IMR-90 (cell line): Measurements from ENCODE around the gene UNC50. TPM values are rescaled to one million over a fixed set of nuclear protein-coding genes. Genes with fewer than 3 reads are reported as not detected.

Source experiments
- ATAC-seq: fragments of 200-7000 bp; cut with Tn5 transposase; 2 replicates; pipeline ENCODE4 v1.9.1; 2020; ENCODE audit warnings: low read depth, mild to moderate bottlenecking, moderate library complexity
- BruUV-seq: library from RNA; stranded (reverse); fragments of 400-500 nt; replicated peaks from 2 replicates; lab custom pipeline; 2021; lab: Mats Ljungman, UMichigan
- CTCF ChIA-PET: fragments of 300-600 bp; formaldehyde crosslinking; extraction: SDS; loops from one replicate; lab custom pipeline; 2021; ENCODE audit warnings: antibody characterized with exemption; lab: Yijun Ruan, JAX
- POLR2A ChIA-PET: fragments of 300-600 bp; sonication (Branson Sonifier 250); formaldehyde crosslinking; loops from one replicate; lab custom pipeline; 2022; ENCODE audit warnings: antibody characterized with exemption; ENCODE audit not compliant: unreplicated experiment; lab: Charles Lee
- DNase-seq: peaks from one replicate; pipeline ENCODE4 v3.0.0; 2013
- H2AFZ ChIP-seq: replicated peaks from 2 replicates; pipeline ENCODE3; 2013; ENCODE audit warnings: low read length, mild to moderate bottlenecking; ENCODE audit not compliant: poor library complexity
- H2AK5ac ChIP-seq: 2 replicates; pipeline ENCODE4 v1.6.1; 2013; ENCODE audit warnings: low read depth, low read length, inconsistent platforms
- H2AK9ac ChIP-seq: replicated peaks from 2 replicates; pipeline ENCODE3; 2013; ENCODE audit warnings: mild to moderate bottlenecking, low read depth, low read length, moderate library complexity; ENCODE audit not compliant: poor library complexity
- H2BK120ac ChIP-seq: 2 replicates; pipeline ENCODE4 v1.6.1; 2013; ENCODE audit warnings: low read depth, low read length, inconsistent platforms
- H2BK15ac ChIP-seq: 3 replicates; pipeline ENCODE4 v1.6.1; 2013; ENCODE audit warnings: low read depth, low read length, inconsistent platforms
- H2BK20ac ChIP-seq: 2 replicates; pipeline ENCODE4 v1.6.1; 2013; ENCODE audit warnings: low read depth, mild to moderate bottlenecking, inconsistent platforms, low read length, moderate library complexity
- H2BK5ac ChIP-seq: 2 replicates; pipeline ENCODE4 v1.6.1; 2013; ENCODE audit warnings: mild to moderate bottlenecking, low read depth, low read length, inconsistent platforms; ENCODE audit not compliant: poor library complexity, severe bottlenecking
- H3K14ac ChIP-seq: replicated peaks from 2 replicates; pipeline ENCODE4 v1.6.1; 2013; ENCODE audit warnings: low read depth, low read length, inconsistent platforms
- H3K18ac ChIP-seq: 2 replicates; pipeline ENCODE4 v1.6.1; 2013; ENCODE audit warnings: low read depth, low read length, control low read depth
- H3K23ac ChIP-seq: 2 replicates; pipeline ENCODE4 v1.6.1; 2013; ENCODE audit warnings: low read depth, low read length, inconsistent platforms
- H3K27ac ChIP-seq: 2 replicates; pipeline ENCODE4 v1.5.1; 2013; ENCODE audit warnings: mild to moderate bottlenecking, control low read depth, low read length; ENCODE audit not compliant: insufficient read depth
- H3K27me3 ChIP-seq: 2 replicates; pipeline ENCODE4 v1.6.1; 2013; ENCODE audit warnings: low read length; ENCODE audit not compliant: control insufficient read depth, insufficient read depth
- H3K36me3 ChIP-seq: 2 replicates; pipeline ENCODE4 v1.6.1; 2013; ENCODE audit warnings: low read length, mixed read lengths; ENCODE audit not compliant: control insufficient read depth, insufficient read depth
- H3K4ac ChIP-seq: 2 replicates; pipeline ENCODE4 v1.6.1; 2013; ENCODE audit warnings: low read depth, low read length, inconsistent platforms
- H3K4me1 ChIP-seq: 2 replicates; pipeline ENCODE4 v1.6.1; 2013; ENCODE audit warnings: low read length, mixed read lengths; ENCODE audit not compliant: control insufficient read depth, insufficient read depth
- H3K4me2 ChIP-seq: 2 replicates; pipeline ENCODE4 v1.6.1; 2013; ENCODE audit warnings: low read depth, mild to moderate bottlenecking, control low read depth, low read length, moderate library complexity
- H3K4me3 ChIP-seq: 2 replicates; pipeline ENCODE4 v1.5.1; 2013; ENCODE audit warnings: low read depth, mild to moderate bottlenecking, control low read depth, low read length, moderate library complexity; ENCODE audit not compliant: insufficient read depth
- H3K56ac ChIP-seq: 2 replicates; pipeline ENCODE4 v1.6.1; 2013; ENCODE audit warnings: low read length, inconsistent platforms; ENCODE audit not compliant: insufficient read depth; ENCODE audit errors: extremely low read depth
- H3K79me1 ChIP-seq, 2 experiments: 2 replicates each; pipeline ENCODE4 v1.6.1; 2013; ENCODE audit warnings: low read length in 2 of 2, inconsistent platforms in 1 of 2, low read depth in 1 of 2
- H3K9ac ChIP-seq: 2 replicates; pipeline ENCODE4 v1.6.1; 2013; ENCODE audit warnings: low read depth, low read length, control low read depth
- H3K9me1 ChIP-seq: 2 replicates; pipeline ENCODE4 v1.6.1; 2013; ENCODE audit warnings: low read length, inconsistent platforms; ENCODE audit not compliant: insufficient read depth
- H3K9me3 ChIP-seq: 2 replicates; pipeline ENCODE4 v1.6.1; 2013; ENCODE audit warnings: low read length; ENCODE audit not compliant: control insufficient read depth, insufficient read depth
- H4K20me1 ChIP-seq: 2 replicates; pipeline ENCODE4 v1.6.1; 2013; ENCODE audit warnings: low read length, inconsistent platforms; ENCODE audit not compliant: insufficient read depth
- H4K5ac ChIP-seq: 2 replicates; pipeline ENCODE4 v1.6.1; 2013; ENCODE audit warnings: mild to moderate bottlenecking, low read depth, low read length, control low read depth
- H4K8ac ChIP-seq, 2 experiments: 2 replicates each; pipeline ENCODE4 v1.6.1; 2013; ENCODE audit warnings: low read depth in 2 of 2, low read length in 2 of 2, control low read depth in 1 of 2, inconsistent platforms in 1 of 2
- H4K91ac ChIP-seq: 2 replicates; pipeline ENCODE4 v1.6.1; 2013; ENCODE audit warnings: low read depth, low read length, inconsistent platforms; ENCODE audit not compliant: insufficient read depth
- BHLHE40 ChIP-seq: fragments of 150-350 bp; IDR thresholded peaks from 2 replicates; pipeline ENCODE4 v1.6.1; 2016; ENCODE audit warnings: mild to moderate bottlenecking, low read depth, low read length
- CEBPB ChIP-seq: IDR thresholded peaks from 2 replicates; pipeline ENCODE4 v1.6.1; 2012; ENCODE audit warnings: low read depth, low read length, improper control_type of control experiment
- WGBS, 2 experiments: methylation state at CpG; one replicate each; pipeline versions ENCODE4 v1.1.5 to v1.1.7; 2013; ENCODE audit warnings: missing lambda C conversion rate in 2 of 2; ENCODE audit not compliant: insufficient read length in 1 of 2; ENCODE audit errors: extremely low coverage in 2 of 2; 5-methylcytosine and 5-hydroxymethylcytosine counted together
- dilution Hi-C: fragments of 300-500 bp; cut with HindIII; formaldehyde crosslinking; loops from one replicate; pipeline ENCODE4 v1.14.3; 2018; ENCODE audit warnings: low sequenced_read_pairs; ENCODE audit not compliant: unreplicated experiment
- in situ Hi-C: fragments of 300-500 bp; cut with MboI; formaldehyde crosslinking; loops from 3 replicates; pipeline ENCODE4 v1.14.3; 2019; ENCODE audit warnings: low sequenced_read_pairs, inconsistent platforms, mixed read lengths
- intact Hi-C: fragments of 100-400 bp; cut with micrococcal nuclease; formaldehyde crosslinking; loops from 2 replicates; pipeline ENCODE4 v1.10.0; 2022
- polyA plus RNA-seq, 3 experiments: library from polyadenylated mRNA; depleted of rRNA; stranded (reverse); fragments of >200 nt; gene quantifications; 2 replicates each; pipeline ENCODE4 v1.2.3, GENCODE V29; 2012; ENCODE audit warnings: low replicate concordance in 1 of 3
- total RNA-seq: library from RNA; depleted of rRNA; stranded (reverse); fragments of >200 nt; gene quantifications from 2 replicates; pipeline ENCODE4 v1.2.3, GENCODE V29; 2012

UNC50 gene
- total and polyA plus RNA-seq, 2 of the 4 experiments (the other 2 are of a cell fraction): 18.3 to 34.1 TPM

DNA sequence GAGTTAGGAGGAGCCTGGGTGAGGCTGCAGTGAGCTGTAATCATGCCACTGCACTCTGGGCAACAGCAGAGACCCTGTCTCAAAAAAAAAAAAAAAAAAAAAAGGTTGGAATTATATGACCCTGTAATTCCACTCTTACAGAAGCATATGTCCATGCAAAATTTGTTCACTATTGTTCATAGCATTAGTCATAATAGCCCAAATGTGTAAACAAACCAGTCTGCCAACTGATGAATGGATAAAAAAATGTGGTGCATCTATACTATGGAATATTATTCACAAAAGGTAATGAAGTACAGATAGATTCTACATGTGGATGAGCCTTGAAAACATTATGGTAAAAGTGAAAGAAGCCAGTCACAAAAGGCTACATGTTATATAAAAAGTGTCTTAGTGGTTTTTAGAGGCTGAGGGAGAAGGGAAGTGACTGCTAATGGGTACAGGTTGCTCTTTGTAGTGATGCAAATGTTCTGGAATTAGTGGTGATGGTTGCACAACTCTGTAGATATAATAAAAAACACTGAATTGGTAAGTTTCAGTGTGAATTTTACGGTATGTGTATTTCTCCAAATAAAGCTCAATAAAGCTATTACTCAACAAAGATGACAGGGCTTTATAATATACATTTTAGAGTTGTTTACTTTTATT is 9.5 kb upstream of the UNC50 start:
- no peak overlapping the region for H2BK120ac ChIP-seq
- no peak overlapping the region for H3K56ac ChIP-seq
- H3K9me3 ChIP-seq: no peaks in the 10 kb centered on the region
- H3K4ac ChIP-seq: no peak overlapping the region
- H2AK5ac ChIP-seq: no peak overlapping the region
- no peak overlapping the region for H3K18ac ChIP-seq
- no peaks in the 10 kb centered on the region for H3K9me1 ChIP-seq
- TF ChIP-seq CEBPB (peak; percentile 81), BHLHE40 (no peak)
- ATAC-seq: peak; percentile 17
- POLR2A ChIA-PET: no interaction called here
- no peaks in the 10 kb centered on the region for H3K27me3 ChIP-seq
- no peak overlapping the region for H4K91ac ChIP-seq
- H3K36me3 ChIP-seq: peaks cover 12% of the 10 kb centered on the region
- no TSS peak for BruUV-seq
- H3K4me2 ChIP-seq: no peak overlapping the region
- H2BK5ac ChIP-seq: no peak overlapping the region
- no peak overlapping the region for H4K8ac ChIP-seq
- dilution Hi-C loops: no loop called here
- in situ Hi-C loops: no loop called here
- H2AFZ ChIP-seq: no peak overlapping the region
- H2AK9ac ChIP-seq: no peak overlapping the region
- no peak overlapping the region for H3K14ac ChIP-seq
- H3K4me1 ChIP-seq: no peaks in the 10 kb centered on the region
- no peak overlapping the region for H2BK20ac ChIP-seq
- no CpG with 5 or more reads among the region's 1 CpG for WGBS, 2 experiments
- intact Hi-C loops: no loop called here
- H3K9ac ChIP-seq: no peak overlapping the region
- no peak overlapping the region for H4K5ac ChIP-seq
- no peaks in the 10 kb centered on the region; the same call in 1 of the 2 replicates for H4K20me1 ChIP-seq
- peaks cover 0 to 9% of the 10 kb centered on the region in 2 experiments; a peak in 1 of 4 replicates for H3K79me1 ChIP-seq
- CTCF ChIA-PET: no interaction called here
- no peak overlapping the region for H3K4me3 ChIP-seq
- H2BK15ac ChIP-seq: no peak overlapping the region
- peak; percentile 60 for DNase-seq
- H3K27ac ChIP-seq: no peak overlapping the region
- no peak overlapping the region for H3K23ac ChIP-seq
